ENCODE results near the gene COL6A6. TPM values are rescaled to one million over a fixed set of nuclear protein-coding genes. Genes with fewer than 3 reads are reported as not detected.

Gene COL6A6, protein sequence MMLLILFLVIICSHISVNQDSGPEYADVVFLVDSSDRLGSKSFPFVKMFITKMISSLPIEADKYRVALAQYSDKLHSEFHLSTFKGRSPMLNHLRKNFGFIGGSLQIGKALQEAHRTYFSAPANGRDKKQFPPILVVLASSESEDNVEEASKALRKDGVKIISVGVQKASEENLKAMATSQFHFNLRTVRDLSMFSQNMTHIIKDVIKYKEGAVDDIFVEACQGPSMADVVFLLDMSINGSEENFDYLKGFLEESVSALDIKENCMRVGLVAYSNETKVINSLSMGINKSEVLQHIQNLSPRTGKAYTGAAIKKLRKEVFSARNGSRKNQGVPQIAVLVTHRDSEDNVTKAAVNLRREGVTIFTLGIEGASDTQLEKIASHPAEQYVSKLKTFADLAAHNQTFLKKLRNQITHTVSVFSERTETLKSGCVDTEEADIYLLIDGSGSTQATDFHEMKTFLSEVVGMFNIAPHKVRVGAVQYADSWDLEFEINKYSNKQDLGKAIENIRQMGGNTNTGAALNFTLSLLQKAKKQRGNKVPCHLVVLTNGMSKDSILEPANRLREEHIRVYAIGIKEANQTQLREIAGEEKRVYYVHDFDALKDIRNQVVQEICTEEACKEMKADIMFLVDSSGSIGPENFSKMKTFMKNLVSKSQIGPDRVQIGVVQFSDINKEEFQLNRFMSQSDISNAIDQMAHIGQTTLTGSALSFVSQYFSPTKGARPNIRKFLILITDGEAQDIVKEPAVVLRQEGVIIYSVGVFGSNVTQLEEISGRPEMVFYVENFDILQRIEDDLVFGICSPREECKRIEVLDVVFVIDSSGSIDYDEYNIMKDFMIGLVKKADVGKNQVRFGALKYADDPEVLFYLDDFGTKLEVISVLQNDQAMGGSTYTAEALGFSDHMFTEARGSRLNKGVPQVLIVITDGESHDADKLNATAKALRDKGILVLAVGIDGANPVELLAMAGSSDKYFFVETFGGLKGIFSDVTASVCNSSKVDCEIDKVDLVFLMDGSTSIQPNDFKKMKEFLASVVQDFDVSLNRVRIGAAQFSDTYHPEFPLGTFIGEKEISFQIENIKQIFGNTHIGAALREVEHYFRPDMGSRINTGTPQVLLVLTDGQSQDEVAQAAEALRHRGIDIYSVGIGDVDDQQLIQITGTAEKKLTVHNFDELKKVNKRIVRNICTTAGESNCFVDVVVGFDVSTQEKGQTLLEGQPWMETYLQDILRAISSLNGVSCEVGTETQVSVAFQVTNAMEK (N-terminal part only)
- total RNA-seq (2021; ENCODE audit: unreplicated experiment) (not detected), Bru-seq, nascent RNA (percentile 1 among the genes with signal in this experiment), BruChase-seq, experiment 1, labeled RNA remaining after a 2-hour chase (percentile 1 among the genes with signal in this experiment), BruChase-seq, experiment 2, labeled RNA remaining after a 6-hour chase (percentile 1 among the genes with signal in this experiment)
- polyA plus RNA-seq (2012; ENCODE audit: insufficient read length), result not detected
- long read RNA-seq, partial matches to known transcripts, result 0 of 1 reads
- long read RNA-seq, other reads (novel, unspliced or antisense), result 1 of 1 reads

- TF ChIP-seq POLR2AphosphoS5 (IDR thresholded peaks at IDR 0.05; ENCODE audit: low read depth, low read length), result no peak
- TF ChIP-seq SIN3A (IDR thresholded peaks at IDR 0.05; ENCODE audit: borderline replicate concordance, insufficient read depth, low read depth, low read length), result no peak
- TF ChIP-seq CTCF (IDR thresholded peaks at IDR 0.05), result no peak
- TF ChIP-seq TCF7L2 (IDR thresholded peaks at IDR 0.05; ENCODE audit: low read depth, low read length), result no peak
- TF ChIP-seq REST (IDR thresholded peaks at IDR 0.05; ENCODE audit: insufficient read depth in 1 of 2, low read depth in 2 of 2, low read length in 1 of 2), result no peak
- CTCF ChIA-PET, result no interaction called here
- in situ Hi-C loops (cut with HindIII; ENCODE audit: low pct_unique_long_range_greater_than_20kb, low sequenced_read_pairs), result no loop called here
- no peak within 1 kb of the TSS for H3K27ac ChIP-seq (ENCODE audit: low read length)
- no peaks in the 10 kb centered on the region for H3K4me1 ChIP-seq (ENCODE audit: control insufficient read depth, insufficient read depth, low read length)
- H3K9me3 ChIP-seq (ENCODE audit: control insufficient read depth, insufficient read depth, low read depth, low read length), result no peaks in the 10 kb centered on the region
- peaks cover 15% of the 10 kb centered on the region for H3K27me3 ChIP-seq (ENCODE audit: control insufficient read depth, insufficient read depth, low read length)
- BruUV-seq (replicated peaks), result no TSS peak
- no peak for ATAC-seq
- no peak for DNase-seq (ENCODE audit: low read depth, low spot score)
- H3K4me3 ChIP-seq (ENCODE audit: low read depth in 2 of 2, low read length in 2 of 2), result no peak within 1 kb of the TSS
- POLR2A ChIA-PET, result no interaction called here
- intact Hi-C loops (cut with micrococcal nuclease; ENCODE audit: unreplicated experiment), result no loop called here
- no peaks in the 10 kb centered on the region for H3K36me3 ChIP-seq (ENCODE audit: control insufficient read depth, insufficient read depth, low read length)
Observed at GRCh38 chr3:130516645-130517512, at the start of gene COL6A6. COL6A6 (plus strand) TSS chr3:130517177; CDS start chr3:130560365, 43,188 bp downstream.
